ENCODE data around the gene TAF11L12.

The TAF11L12 gene

DNA sequence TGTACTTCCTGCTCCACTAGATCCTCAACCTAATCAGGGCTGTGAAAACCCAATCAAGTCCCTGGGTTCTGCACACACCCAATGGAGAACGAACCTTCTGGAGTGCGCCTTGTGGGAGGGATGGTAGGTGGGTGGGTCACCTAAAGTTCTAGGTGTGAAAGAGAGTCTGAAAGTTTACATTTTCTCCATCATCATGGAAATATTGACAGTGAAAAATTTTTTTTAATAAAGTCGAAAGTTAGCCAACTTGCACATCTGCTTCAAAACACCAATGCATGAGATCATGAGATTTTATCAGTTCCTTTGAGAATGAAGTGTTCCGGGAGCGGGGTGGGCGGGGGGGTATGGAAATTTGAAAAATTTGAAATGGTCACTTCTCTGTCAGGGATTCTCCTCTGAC, 45.7 kb downstream of the TAF11L12 start:
- H3K27ac Mint-ChIP-seq: no peak overlapping the region
- TF ChIP-seq, protein P1, sequence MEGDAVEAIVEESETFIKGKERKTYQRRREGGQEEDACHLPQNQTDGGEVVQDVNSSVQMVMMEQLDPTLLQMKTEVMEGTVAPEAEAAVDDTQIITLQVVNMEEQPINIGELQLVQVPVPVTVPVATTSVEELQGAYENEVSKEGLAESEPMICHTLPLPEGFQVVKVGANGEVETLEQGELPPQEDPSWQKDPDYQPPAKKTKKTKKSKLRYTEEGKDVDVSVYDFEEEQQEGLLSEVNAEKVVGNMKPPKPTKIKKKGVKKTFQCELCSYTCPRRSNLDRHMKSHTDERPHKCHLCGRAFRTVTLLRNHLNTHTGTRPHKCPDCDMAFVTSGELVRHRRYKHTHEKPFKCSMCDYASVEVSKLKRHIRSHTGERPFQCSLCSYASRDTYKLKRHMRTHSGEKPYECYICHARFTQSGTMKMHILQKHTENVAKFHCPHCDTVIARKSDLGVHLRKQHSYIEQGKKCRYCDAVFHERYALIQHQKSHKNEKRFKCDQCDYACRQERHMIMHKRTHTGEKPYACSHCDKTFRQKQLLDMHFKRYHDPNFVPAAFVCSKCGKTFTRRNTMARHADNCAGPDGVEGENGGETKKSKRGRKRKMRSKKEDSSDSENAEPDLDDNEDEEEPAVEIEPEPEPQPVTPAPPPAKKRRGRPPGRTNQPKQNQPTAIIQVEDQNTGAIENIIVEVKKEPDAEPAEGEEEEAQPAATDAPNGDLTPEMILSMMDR (IDR thresholded peaks at IDR 0.05; ENCODE audit: unreplicated experiment in 3 of 3): no peak
- no peaks in the 10 kb centered on the region for H3K36me3 Mint-ChIP-seq (ENCODE audit: low read depth)
- no peak overlapping the region for H3K4me3 Mint-ChIP-seq
- H3K27me3 Mint-ChIP-seq (ENCODE audit: low read depth): no peaks in the 10 kb centered on the region
- no peaks in the 10 kb centered on the region for H3K4me1 Mint-ChIP-seq
- H3K9me3 Mint-ChIP-seq: peaks cover 11% of the 10 kb centered on the region
